Stimulated activated CD8-positive, alpha-beta memory T cell treated with anti-CD3 and anti-CD28 coated beads, Interleukin-2, amount 100 ng/mL, for 1 hour (primary cell): ENCODE measurements around the gene CYP20A1.
"Not testable (repeated sequence)": the region's sequence is repeated elsewhere in the genome, so short reads cannot be mapped to it uniquely, and the experiment has no call there.

Experiments used
- DNase-seq, 2 donors: peaks; one replicate each; pipeline ENCODE4 v3.0.0-alpha.2; 2020; ENCODE audit warnings: low read depth in 2 of 2

Gene CYP20A1

DNA sequence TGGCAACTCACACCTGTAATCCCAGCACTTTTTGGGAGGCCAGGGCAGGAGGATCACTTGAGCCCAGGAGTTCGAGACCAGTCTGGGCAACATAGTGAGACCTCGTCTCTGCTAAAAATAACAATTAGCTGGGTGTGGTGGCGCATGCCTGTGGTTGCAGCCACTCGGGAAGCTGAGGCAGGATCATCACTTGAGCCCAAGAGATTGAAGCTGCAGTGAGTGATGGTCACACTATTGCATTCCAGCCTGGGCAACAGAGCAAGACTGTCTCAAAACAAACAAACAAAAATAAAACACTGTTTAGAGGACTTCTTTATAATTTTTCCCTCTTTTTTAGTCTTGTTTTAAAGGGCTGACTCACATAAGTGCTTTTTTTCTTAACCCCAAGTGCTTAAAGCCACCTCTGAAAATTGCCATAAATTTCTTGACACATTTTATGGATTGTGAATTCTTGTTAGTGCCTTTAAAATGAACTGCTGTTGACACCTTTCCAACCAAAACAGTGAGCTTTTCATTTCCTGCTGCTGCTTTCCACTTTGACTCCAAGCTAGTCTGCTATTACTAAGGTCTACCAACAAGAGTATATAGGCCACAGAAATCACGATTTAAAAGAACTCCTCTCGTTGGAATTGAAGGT lies 41.7 kb downstream of the CYP20A1 start:
- no peak for DNase-seq

DNA sequence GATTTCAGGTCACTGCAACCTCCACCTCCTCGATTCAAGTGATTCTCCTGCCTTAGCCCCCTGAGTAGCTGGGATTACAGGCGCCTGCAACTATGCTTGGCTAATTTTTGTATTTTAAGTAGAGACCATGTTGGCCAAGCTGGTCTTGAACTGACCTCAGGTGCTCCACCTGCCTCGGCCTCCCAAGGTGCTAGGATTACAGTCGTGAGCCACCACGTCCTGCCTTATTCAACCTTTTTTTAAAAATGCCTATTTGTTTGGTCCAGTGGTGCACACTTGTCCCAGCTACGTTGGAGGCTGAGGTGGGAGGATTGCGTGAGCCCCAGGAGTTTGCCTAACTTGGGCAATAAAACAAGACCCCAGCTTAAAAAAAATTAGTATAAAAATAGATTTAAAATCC lies 43.3 kb downstream of the CYP20A1 start:
- no peak for DNase-seq

DNA sequence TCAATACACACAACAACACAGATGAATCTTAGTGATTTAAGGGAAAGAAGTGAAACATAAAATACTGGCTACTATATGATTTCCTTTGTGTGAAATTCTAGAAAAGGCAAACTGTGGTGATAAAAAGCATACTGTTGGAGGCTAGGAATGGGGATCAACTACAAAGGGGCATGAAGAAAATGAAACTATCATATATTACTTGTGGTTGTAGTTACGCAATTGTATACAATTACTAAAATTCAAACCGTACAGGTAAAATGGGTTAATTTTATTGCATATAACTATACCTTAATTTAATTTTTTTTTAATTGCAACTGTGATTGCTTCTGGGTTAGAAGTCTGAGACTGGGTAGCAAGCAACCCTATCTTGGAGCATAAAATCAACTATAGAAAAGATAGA lies 47.7 kb downstream of the CYP20A1 start:
- no peak for DNase-seq

DNA sequence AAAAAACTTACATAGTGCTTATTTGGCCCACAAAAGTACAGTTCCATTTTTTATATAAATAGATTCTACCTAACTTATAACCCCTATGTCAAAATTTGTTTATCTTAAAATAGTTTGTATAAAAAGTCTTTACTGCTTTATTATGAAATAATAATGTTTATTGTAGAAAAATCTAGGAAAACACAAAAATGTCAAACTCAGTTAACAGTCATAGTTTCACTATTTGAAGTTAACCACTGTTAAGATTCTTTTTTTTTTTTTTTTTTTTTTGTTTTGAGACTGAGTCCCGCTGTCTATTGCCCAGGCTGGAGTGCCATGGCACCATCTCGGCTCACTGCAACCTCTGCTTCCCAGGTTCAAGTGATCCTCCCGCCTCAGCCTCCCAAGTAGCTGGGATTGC lies 62.8 kb downstream of the CYP20A1 start:
- DNase-seq, result no peak

DNA sequence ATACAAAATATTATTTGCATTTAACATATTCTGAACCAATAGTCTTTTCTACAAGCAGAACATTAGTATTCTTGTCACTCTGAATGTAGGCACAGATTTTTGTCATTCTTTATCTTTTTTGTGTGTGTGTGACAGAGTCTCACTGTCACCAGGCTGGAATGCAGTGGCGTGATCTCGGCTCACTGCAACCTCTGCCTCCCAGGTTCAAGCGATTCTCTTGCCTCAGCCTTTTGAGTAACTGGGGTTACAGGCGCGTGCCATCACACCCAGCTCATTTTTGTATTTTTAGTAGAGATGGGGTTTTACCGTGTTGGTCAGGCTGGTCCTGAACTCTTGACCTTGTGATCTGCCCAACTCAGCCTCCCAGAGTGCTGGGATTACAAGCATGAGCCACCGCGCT lies 63.8 kb downstream of the CYP20A1 start:
- DNase-seq, result not testable (repeated sequence)

DNA sequence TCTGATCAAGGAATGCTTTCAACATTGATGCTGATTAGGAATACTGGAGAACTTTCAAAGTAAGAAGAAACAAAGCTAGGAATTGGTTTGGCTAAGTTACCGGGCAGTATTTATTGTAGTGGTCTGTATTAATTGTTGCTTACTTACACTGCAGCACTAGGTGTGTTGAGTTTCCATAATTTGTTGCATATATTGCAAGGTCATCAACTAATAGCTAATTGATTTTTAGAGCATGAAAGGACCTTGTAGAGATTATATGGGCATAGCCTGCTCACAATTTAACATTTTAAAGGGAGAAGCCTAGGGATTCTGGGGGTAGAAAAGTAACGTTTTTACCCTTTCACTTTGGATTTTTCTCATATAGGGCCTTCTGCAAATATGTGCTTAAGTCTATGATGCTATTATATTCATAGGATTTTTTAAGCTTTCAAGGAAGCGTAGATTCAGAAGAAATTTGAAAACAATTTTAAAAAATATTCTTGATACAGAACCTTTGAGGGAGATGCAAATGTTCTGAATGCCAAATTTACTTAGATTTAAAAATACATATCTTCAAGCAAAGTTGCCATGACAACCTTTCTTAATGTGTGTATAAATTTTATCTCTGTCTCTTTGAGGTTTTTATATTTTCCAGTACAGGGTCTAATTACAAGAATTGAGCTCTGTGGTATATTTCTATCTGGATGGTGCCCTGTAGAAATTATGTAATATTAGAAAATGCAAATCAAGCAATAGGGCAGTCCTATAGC lies 72.0 kb downstream of the CYP20A1 start:
- DNase-seq, result no peak

DNA sequence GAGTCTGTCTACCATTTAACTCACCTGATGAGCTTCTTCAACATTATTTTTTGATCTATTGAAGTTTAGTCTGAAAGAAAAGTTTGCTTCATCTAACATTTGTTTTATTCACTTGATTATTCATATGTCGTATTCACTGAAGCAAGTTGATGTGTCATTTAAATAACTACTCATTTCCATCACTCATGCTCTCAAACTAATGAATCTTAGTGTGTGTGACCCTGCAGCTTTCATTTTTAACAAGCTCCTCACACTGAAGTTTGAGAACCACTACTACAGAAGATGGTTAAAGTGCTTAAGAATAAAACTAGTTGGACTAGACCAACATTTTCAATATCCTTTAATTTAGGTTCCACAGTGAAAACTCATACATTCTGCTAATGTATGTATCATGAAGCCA lies 87.5 kb downstream of the CYP20A1 start:
- DNase-seq, result no peak

DNA sequence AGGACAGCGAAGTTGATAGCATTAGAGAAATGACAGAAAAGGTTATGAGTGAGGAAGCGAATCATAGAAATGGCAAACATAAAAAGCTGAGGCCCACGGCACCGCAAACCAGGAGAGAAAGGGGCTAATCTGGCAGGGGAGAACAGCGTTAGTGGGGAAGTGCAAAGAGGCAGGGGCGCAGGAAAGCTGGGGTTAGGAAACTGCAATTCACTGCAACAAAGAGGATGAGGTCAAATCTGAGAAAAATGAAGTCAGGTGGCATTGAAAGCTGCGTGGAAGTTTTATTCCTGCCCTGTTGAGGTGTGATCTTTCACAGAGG lies 88.7 kb downstream of the CYP20A1 start:
- no peak for DNase-seq

DNA sequence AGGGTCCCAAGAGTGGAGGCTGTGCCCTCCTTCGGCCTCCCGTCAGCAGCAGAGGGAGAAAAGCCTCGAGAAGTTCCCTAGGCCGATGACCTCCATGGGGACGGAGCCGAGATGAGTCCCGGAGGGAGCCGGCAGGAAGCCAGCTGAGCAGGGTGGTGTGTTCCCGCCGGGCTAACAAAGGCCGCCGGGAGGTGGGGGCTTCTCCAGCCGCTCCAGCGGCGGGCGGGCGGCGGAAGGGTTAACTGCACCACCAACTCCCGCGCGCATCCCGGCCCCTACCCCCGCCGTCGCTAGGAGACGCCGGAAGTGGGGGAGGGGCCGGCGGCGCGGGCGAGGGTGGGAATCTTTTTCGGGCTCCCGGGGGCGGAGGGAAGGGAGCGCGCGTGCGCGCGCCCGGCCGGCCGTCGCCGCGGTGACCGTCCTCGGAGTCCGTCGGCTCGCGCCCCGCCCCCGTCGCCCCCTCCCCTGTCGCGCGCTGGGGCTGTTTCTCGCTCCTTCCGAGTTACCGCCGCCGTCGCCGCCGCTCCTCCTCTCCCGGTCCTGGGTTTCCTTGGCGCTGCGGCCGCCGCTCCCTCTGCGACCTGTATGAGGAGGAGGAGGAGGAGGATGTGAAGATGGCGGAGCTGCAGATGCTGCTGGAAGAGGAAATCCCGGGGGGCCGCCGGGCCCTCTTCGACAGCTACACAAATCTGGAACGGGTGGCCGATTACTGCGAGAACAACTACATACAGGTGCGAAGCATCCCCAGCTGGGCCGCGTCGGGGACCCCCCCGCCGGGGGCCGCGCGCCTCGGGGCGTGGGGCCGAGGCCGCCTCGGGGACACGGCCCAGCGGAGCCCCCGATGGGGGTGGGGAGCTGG lies 89.3 kb downstream of the CYP20A1 start, which contains the start of gene ABI2:
ABI2 (plus strand) TSS at position 494 of the 859 bp plus-strand sequence; CDS start at position 615, 121 bp downstream.
- DNase-seq, result peak; percentile 31 to 41

DNA sequence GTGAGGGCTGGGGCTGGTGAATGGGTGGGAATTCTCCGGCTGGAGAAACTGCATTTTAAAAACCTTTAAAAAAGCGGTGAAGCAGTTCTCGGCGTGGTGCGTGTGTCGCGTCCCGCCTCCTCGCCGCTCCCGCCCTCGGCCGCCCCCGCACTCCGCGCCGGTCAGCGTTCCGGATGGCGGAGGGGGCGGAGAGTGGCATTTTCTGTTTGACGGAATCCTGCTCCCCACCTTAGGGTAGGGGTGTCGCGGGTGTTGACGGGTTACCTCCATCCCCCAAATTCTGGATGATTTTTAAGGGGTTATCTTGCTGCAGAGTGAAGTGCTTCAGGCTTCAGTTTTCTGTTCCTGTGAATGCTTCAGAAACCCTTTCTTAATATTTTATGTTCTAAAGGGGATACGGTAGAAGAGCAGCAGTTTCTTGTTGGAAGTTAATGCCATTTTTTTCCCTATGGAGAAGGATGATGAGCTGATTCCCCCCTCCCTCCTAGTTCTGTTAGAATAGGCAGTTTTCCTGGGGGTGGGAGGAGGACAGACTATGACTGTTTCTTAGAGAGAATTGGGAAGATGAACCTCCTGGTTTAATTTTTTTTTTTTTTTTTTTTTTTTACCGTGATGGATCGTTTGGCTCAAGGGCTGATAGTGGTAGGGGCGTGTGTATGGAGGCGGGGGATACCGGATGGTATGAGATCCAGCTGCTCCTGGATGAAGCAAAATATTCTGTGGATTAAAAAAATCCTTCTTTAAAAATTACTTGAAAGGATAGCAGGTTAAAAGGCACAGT lies 90.1 kb downstream of the CYP20A1 start:
- DNase-seq, result peak in 1 of 2 donors; percentile 13

DNA sequence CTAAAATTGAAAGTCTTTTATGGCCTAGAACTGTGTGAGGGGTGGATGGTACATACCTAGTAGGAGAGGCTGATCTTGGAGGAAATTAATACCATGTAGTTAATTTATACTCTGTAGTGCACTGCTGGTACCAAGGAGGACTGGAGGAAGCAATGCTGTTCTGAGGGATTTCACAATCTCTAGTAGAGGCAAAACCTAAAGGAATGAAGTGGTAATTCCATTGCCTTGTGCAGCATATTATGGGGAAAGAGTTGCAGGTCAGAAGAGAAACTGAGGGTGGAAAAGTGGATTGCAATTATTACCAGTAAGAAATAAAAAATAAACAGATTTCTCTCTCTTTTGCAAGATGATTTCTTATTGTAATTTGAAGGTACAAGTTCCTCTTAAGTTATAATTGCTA lies 91.6 kb downstream of the CYP20A1 start:
- no peak for DNase-seq

DNA sequence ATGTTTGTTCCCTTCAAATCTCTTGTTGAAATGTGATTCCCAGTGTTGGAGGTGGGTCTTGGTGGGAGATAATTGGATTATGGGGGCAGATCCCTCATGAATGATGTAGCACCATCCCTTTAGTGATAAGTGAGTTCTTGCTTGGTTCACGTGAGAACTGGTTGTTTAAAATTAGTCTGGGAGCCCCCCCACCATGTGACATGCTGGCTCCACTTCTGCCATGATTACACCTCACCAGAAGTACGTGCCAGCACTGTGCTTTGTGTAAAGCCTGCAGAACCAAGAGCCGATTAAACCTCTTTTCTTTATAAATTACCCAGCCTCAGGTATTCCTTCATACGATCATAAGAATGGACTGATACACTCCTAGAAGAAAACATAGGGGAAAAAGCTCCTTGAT lies 99.5 kb downstream of the CYP20A1 start:
- no peak for DNase-seq

DNA sequence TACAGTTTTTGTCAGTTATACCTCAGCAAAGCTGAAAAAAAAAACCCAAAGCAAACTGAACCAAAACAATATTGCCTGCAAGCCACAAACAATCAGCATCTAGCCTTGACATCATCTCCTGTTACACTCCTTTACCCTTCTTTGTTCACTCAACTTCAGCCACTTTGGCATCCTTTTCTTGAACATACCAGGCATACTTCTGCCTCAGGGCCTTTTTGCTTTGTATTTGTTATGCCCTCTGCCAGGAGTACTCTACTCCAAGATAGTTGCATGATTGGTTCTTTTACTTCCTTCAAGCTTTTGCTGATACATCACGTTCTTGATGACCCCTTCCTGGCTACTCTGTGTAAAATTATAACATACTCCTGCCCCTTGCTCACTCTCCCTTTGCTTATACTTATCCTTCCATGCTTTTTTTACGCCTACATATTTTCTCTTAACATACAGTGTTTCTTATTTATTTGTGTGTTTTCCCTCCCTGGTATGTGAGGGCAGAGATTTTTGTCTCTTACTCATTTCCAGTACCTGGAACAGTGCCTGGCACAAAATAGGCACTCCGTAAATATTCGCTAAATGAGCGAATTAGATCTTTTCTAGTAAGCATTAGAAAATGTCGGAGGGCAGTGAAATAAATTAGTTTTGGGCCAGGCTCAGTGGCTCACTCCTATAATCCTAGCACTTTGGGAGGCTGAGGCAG lies 102.1 kb downstream of the CYP20A1 start:
- no peak for DNase-seq

DNA sequence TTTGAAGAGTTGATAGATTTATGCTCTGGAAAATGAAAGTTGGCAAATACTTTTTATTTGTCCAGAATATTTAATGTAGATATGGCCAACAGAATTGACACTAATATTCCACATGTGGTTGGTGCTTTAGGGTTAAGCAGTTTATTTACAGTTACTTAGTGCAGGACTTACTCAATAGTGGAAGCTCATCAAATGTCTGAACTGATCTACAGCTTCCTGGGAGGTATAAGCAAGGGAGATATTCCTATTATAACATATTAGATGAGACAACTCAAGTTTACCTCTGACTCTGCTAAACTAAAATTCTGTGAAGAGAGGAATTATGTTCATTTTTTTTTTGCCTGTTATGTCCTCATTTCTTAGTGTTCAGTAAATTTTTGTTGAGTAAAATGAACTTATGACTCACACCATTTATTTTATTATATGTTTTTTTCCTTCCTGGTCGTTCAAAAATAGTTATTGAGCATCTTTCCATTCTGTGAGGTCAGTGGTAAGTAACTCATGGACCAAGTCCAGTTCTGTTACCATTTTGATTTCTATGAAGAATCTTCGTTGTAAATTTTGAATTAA lies 103.0 kb downstream of the CYP20A1 start:
- DNase-seq, result no peak

DNA sequence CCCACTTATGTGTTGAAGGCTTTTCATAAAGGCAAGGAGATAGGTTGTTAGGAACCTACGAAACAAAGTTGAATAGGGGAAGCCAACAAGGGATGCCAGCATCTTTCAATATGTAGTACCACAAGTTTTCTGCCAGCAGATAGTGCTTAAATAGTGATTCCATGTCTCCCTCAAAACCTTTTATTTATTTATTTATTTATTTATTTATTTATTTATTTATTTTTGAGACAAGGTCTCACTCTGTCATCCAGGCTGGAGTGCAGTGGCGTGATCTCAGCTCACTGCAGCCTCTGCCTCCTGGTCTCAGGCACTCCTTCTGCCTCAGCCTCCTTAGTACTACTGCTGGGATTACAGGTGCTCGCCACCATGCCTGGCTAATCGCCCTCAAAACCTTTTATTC lies 103.6 kb downstream of the CYP20A1 start:
- DNase-seq, result not testable (repeated sequence)

DNA sequence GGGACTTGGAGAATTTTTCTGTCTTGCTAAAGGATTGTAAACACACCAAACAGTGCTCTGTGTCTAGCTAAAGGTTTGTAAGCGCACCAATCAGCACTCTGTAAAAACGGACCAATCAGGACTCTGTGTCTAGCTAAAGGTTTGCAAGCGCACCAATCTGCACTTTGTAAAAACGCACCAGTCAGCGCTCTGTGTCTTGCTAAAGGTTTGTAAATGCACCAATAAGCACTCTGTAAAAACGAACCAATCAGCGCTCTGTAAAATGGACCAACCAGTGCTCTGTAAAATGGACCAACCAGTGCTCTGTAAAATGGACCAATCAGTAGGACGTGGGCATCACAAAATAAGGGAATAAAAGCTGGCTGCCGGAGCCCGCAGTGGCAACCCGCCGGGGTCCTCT lies 105.8 kb downstream of the CYP20A1 start:
- no peak for DNase-seq

DNA sequence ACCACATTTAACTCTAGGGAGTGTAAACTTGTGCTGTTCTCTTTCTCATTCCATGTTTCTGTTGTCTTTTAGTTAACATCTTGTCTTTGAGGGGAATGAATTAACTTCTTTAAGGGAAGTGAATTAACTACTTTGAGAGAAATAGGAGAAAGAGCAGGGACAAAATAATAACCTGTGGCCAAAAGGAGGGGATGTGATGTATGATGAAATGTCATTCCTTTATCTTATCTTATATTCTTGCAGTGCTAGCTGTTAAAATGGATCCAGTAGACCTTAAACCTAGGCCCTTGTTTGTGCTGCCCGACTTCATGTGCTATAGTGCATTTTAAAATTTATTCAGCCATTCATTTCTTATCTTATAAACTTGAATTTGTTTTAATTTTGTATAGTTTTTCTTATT lies 107.8 kb downstream of the CYP20A1 start:
- no peak for DNase-seq

DNA sequence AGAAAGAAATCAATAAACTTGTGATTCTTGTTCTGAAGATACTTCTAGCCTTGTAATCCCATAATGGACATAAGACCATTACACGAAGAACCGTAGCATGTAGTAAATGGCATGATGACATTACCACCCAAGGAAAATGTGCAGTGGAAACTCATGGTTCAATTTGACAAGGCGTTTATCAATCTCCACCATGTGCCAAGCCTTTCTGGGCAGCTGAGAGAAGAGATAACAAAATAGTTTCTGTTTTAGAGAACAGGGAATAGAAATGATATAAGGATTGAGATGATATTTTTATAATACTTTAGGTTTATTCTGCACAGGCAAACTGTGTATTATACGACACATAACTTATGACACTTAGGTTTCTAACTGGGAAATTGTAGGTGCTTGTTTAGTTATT lies 108.6 kb downstream of the CYP20A1 start:
- no peak for DNase-seq

DNA sequence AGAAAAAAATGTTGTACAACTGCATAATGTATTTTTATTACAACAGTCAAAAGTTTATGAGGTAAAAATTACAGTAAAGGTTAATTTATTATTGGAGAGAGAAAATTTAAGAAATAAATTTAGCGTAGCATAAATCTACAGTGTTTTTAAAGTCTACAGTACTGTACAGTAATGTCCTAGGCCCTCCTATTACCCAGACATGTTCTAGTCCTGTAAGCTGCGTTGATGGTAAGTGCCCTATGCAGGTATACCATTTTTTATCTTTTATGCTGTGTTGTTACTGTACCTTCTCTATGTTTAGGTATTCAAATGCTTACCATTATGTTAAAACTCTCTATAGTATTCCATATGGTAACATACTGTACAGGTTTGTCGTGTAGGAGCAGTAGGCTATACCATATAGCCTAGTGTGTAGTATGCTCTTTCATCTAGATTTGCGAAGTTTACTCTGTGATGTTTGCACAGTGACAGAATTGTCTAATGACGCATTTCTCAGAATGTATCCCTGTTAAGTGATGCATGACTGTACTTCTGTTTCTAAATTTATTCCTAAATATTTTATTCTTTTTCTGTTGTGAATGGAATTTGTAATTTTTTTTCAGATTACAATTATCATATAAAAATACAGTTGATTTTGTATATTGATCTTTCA lies 113.9 kb downstream of the CYP20A1 start:
- no peak for DNase-seq

DNA sequence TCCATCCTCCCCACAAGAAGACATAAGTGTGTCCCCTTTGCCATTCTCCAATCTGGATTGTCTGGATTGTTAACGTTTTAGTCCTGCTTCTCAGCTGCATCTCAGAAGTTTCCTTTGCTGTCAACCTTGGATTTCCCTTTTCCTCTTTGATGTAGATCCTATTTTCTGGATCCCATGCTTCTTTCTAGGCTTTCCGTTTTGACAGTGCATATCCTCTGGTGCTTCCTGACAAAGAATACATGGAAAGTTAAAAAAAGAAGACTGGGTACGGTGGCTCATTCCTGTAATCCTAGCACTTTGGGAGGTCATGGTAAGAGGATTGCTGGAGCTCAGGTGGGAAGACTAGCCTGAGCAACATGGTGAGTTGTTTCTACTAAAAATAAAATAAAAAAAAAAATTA lies 116.1 kb downstream of the CYP20A1 start:
- DNase-seq, result no peak
